Neural cell (in vitro differentiated cells): Measurements from ENCODE around the gene SLC22A6. TPM values are rescaled to one million over a fixed set of nuclear protein-coding genes. Genes with fewer than 3 reads are reported as not detected.

ENCODE experiments used
- H2AFZ ChIP-seq: fragments of 200-600, 300-800 bp; sonication (generic), shearing (Covaris generic); 2 replicates; pipeline ENCODE4 v1.6.0; 2014; ENCODE audit warnings: low read depth, mild to moderate bottlenecking, antibody characterized with exemption, low read length, moderate library complexity
- H3F3A ChIP-seq: fragments of 200-600 bp; shearing (Covaris generic); 2 replicates; pipeline ENCODE4 v1.6.1; 2016; ENCODE audit warnings: mild to moderate bottlenecking, moderate library complexity, mixed read lengths, antibody characterized with exemption, low read length; ENCODE audit not compliant: insufficient read depth, poor library complexity, severe bottlenecking
- H3K27ac ChIP-seq: fragments of 200-600, 300-800 bp; sonication (generic), shearing (Covaris generic); 2 replicates; pipeline ENCODE4 v1.5.1; 2014; ENCODE audit warnings: mild to moderate bottlenecking, low read length, moderate library complexity
- H3K27me3 ChIP-seq: fragments of 300-800, 200-600 bp; sonication (generic), shearing (Covaris generic); 2 replicates; pipeline ENCODE4 v1.6.0; 2014; ENCODE audit warnings: mild to moderate bottlenecking, low read depth, low read length, moderate library complexity; ENCODE audit not compliant: insufficient read depth
- H3K36me3 ChIP-seq: fragments of 300-800, 200-600 bp; sonication (generic), shearing (Covaris generic); 2 replicates; pipeline ENCODE4 v1.5.1; 2014; ENCODE audit warnings: mild to moderate bottlenecking, antibody characterized with exemption, low read length, moderate library complexity; ENCODE audit not compliant: insufficient read depth
- H3K4me2 ChIP-seq: fragments of 300-800, 200-600 bp; sonication (generic), shearing (Covaris generic); 2 replicates; pipeline ENCODE4 v1.6.0; 2014; ENCODE audit warnings: mild to moderate bottlenecking, low read length
- H3K4me3 ChIP-seq: fragments of 300-800, 200-600 bp; sonication (generic), shearing (Covaris generic); 2 replicates; pipeline ENCODE4 v1.5.1; 2014; ENCODE audit warnings: mild to moderate bottlenecking, low read length, moderate library complexity
- H3K79me2 ChIP-seq: fragments of 200-600 bp; shearing (Covaris generic); replicated peaks from 2 replicates; pipeline ENCODE4 v1.6.0; 2014; ENCODE audit warnings: mild to moderate bottlenecking, low read length, moderate library complexity; ENCODE audit not compliant: insufficient read depth
- H3K9ac ChIP-seq: fragments of 300-800, 200-600 bp; sonication (generic), shearing (Covaris generic); 2 replicates; pipeline ENCODE4 v1.6.1; 2016; ENCODE audit warnings: mild to moderate bottlenecking, low read length, mixed read lengths
- H3K9me2 ChIP-seq: fragments of 200-600 bp; shearing (Covaris generic); 2 replicates; pipeline ENCODE4 v1.6.1; 2016; ENCODE audit warnings: mild to moderate bottlenecking, low read length, mixed read lengths; ENCODE audit not compliant: insufficient read depth
- H3K9me3 ChIP-seq: fragments of 200-600, 300-800 bp; sonication (generic), shearing (Covaris generic); 2 replicates; pipeline ENCODE4 v1.6.1; 2016; ENCODE audit warnings: mild to moderate bottlenecking, mixed run types, low read length, moderate library complexity, mixed read lengths
- H4K20me1 ChIP-seq: fragments of 200-600 bp; shearing (Covaris generic); 2 replicates; pipeline ENCODE4 v1.6.1; 2016; ENCODE audit warnings: mild to moderate bottlenecking, mixed run types; ENCODE audit not compliant: insufficient read depth
- EP300 ChIP-seq: fragments of 450-650 bp; conservative IDR thresholded peaks from 2 replicates; pipeline ENCODE4 v1.6.1; 2014; ENCODE audit warnings: antibody characterized with exemption, mild to moderate bottlenecking, moderate library complexity; ENCODE audit not compliant: poor library complexity, severe bottlenecking
- EZH2 ChIP-seq: fragments of 200-600, 300-800 bp; shearing (Covaris generic), sonication (generic); IDR thresholded peaks from 2 replicates; pipeline ENCODE4 v1.6.1; 2014; ENCODE audit warnings: antibody characterized with exemption, low read length, borderline replicate concordance, mild to moderate bottlenecking; ENCODE audit not compliant: insufficient read depth, poor library complexity, severe bottlenecking
- MXI1 ChIP-seq: fragments of 450-650 bp; conservative IDR thresholded peaks from 2 replicates; pipeline ENCODE4 v1.6.1; 2014; ENCODE audit warnings: antibody characterized with exemption, mild to moderate bottlenecking; ENCODE audit not compliant: poor library complexity, severe bottlenecking
- POLR2AphosphoS5 ChIP-seq: IDR thresholded peaks from 2 replicates; pipeline ENCODE4 v1.6.1; 2012
- RAD21 ChIP-seq: fragments of 450-650 bp; conservative IDR thresholded peaks from 2 replicates; pipeline ENCODE4 v1.6.1; 2014; ENCODE audit warnings: antibody characterized with exemption, mild to moderate bottlenecking, moderate library complexity
- SMC3 ChIP-seq: fragments of 450-650 bp; conservative IDR thresholded peaks from 2 replicates; pipeline ENCODE4 v1.6.1; 2014; ENCODE audit warnings: antibody characterized with exemption, mild to moderate bottlenecking, moderate library complexity; ENCODE audit not compliant: poor library complexity
- TAF1 ChIP-seq: IDR thresholded peaks from 2 replicates; pipeline ENCODE4 v1.6.1; 2012; ENCODE audit warnings: low read depth
- polyA plus RNA-seq: library from polyadenylated mRNA; depleted of rRNA; stranded (reverse); fragments of >200 nt; gene quantifications from 2 replicates; pipeline ENCODE4 v1.2.3, GENCODE V29; 2014
- TF ChIP-seq, protein P1 (sequence below): IDR thresholded peaks from 2 replicates; pipeline ENCODE4 v1.6.1; 2012; ENCODE audit warnings: borderline replicate concordance
- TF ChIP-seq, protein P2 (sequence below): fragments of 450-650 bp; IDR thresholded peaks from 2 replicates; pipeline ENCODE4 v1.5.1; 2014; ENCODE audit warnings: antibody characterized with exemption, mild to moderate bottlenecking, moderate library complexity; ENCODE audit not compliant: poor library complexity, severe bottlenecking

The SLC22A6 gene
- polyA plus RNA-seq, 1 donor from 2014 or later = not detected

DNA sequence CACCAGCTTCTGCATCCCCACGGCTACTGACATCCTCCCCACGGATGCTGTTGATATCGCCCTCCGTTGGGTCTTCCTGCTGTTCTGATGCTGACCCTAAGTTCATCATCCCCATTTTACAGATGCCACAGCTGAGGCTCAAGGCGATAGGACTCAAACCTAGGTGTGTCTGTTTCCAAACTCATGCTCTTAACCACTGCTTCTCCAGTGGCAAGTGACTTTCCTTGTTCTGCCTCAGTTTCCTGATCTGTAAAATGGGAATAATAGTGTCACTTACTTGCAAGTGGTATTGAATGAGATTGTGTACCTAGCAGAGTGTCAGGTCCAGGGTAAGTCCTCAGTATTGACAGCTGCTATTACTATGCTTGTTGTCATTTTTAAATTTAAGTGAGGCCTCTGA, 14.4 kb upstream of the SLC22A6 start:
- no peak overlapping the region for H3K4me3 ChIP-seq
- H4K20me1 ChIP-seq = no peaks in the 10 kb centered on the region
- no peaks in the 10 kb centered on the region for H3K79me2 ChIP-seq
- H3K4me2 ChIP-seq = no peak overlapping the region
- H2AFZ ChIP-seq = no peak overlapping the region
- no peak for TF ChIP-seq TAF1
- TF ChIP-seq, protein P1, sequence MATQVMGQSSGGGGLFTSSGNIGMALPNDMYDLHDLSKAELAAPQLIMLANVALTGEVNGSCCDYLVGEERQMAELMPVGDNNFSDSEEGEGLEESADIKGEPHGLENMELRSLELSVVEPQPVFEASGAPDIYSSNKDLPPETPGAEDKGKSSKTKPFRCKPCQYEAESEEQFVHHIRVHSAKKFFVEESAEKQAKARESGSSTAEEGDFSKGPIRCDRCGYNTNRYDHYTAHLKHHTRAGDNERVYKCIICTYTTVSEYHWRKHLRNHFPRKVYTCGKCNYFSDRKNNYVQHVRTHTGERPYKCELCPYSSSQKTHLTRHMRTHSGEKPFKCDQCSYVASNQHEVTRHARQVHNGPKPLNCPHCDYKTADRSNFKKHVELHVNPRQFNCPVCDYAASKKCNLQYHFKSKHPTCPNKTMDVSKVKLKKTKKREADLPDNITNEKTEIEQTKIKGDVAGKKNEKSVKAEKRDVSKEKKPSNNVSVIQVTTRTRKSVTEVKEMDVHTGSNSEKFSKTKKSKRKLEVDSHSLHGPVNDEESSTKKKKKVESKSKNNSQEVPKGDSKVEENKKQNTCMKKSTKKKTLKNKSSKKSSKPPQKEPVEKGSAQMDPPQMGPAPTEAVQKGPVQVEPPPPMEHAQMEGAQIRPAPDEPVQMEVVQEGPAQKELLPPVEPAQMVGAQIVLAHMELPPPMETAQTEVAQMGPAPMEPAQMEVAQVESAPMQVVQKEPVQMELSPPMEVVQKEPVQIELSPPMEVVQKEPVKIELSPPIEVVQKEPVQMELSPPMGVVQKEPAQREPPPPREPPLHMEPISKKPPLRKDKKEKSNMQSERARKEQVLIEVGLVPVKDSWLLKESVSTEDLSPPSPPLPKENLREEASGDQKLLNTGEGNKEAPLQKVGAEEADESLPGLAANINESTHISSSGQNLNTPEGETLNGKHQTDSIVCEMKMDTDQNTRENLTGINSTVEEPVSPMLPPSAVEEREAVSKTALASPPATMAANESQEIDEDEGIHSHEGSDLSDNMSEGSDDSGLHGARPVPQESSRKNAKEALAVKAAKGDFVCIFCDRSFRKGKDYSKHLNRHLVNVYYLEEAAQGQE = no peak
- no peaks in the 10 kb centered on the region for H3K27me3 ChIP-seq
- H3K9ac ChIP-seq = no peak overlapping the region
- H3K36me3 ChIP-seq = no peaks in the 10 kb centered on the region
- H3K9me2 ChIP-seq = no peaks in the 10 kb centered on the region
- no peaks in the 10 kb centered on the region for H3K9me3 ChIP-seq
- H3F3A ChIP-seq = no peaks in the 10 kb centered on the region
- H3K27ac ChIP-seq = no peak overlapping the region

DNA sequence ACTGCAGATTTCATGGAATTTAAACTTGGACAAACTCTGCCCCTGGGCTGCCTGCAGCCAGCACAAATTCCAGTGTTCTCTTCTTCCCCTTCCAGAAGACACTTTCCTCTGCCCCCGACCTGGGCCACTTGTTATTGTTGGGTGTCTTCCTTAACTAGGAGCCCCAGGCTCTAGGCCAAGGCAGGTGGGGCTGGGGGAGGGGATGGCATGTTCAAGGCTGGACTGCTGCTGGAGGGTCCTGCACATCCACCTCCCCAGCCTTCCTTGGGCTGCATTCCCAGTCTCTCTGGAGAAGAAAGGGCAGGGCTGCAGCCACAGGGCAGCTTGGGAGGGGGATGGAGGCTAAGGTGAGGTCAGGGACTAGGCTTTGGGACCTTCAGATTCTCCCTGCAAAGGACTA, 11.5 kb upstream of the SLC22A6 start:
- Histone ChIP-seq H3K36me3 (no peaks in the 10 kb centered on the region), H3K9me3 (no peaks in the 10 kb centered on the region), H3K4me3 (no peak overlapping the region)

More for the DNA sequence above, 11.5 kb upstream of the SLC22A6 start:
- H2AFZ ChIP-seq = no peak overlapping the region
- no peaks in the 10 kb centered on the region for H3F3A ChIP-seq
- no peak overlapping the region for H3K9ac ChIP-seq
- no peaks in the 10 kb centered on the region for H3K27me3 ChIP-seq
- H3K4me2 ChIP-seq = no peak overlapping the region
- no peak for TF ChIP-seq EZH2
- no peak for TF ChIP-seq RAD21
- no peak for TF ChIP-seq POLR2AphosphoS5
- TF ChIP-seq SMC3 = no peak
- TF ChIP-seq MXI1 = no peak
- TF ChIP-seq, protein P2, sequence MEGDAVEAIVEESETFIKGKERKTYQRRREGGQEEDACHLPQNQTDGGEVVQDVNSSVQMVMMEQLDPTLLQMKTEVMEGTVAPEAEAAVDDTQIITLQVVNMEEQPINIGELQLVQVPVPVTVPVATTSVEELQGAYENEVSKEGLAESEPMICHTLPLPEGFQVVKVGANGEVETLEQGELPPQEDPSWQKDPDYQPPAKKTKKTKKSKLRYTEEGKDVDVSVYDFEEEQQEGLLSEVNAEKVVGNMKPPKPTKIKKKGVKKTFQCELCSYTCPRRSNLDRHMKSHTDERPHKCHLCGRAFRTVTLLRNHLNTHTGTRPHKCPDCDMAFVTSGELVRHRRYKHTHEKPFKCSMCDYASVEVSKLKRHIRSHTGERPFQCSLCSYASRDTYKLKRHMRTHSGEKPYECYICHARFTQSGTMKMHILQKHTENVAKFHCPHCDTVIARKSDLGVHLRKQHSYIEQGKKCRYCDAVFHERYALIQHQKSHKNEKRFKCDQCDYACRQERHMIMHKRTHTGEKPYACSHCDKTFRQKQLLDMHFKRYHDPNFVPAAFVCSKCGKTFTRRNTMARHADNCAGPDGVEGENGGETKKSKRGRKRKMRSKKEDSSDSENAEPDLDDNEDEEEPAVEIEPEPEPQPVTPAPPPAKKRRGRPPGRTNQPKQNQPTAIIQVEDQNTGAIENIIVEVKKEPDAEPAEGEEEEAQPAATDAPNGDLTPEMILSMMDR = no peak
- TF ChIP-seq EP300 = no peak
- TF ChIP-seq, protein P1 = no peak
- no peak for TF ChIP-seq TAF1
- H3K79me2 ChIP-seq = no peaks in the 10 kb centered on the region
- no peaks in the 10 kb centered on the region for H3K9me2 ChIP-seq
- no peaks in the 10 kb centered on the region for H4K20me1 ChIP-seq
- H3K27ac ChIP-seq = no peak overlapping the region
